ENCODE measurements around the gene SLC9A9. TPM values are rescaled to one million over a fixed set of nuclear protein-coding genes. Genes with fewer than 3 reads are reported as not detected.
A peak's percentile ranks its signal among the peaks of the same experiment; 100 is the strongest.

The SLC9A9 gene
- total RNA-seq, 1 experiment from 2014 or later: 2.2 TPM

DNA sequence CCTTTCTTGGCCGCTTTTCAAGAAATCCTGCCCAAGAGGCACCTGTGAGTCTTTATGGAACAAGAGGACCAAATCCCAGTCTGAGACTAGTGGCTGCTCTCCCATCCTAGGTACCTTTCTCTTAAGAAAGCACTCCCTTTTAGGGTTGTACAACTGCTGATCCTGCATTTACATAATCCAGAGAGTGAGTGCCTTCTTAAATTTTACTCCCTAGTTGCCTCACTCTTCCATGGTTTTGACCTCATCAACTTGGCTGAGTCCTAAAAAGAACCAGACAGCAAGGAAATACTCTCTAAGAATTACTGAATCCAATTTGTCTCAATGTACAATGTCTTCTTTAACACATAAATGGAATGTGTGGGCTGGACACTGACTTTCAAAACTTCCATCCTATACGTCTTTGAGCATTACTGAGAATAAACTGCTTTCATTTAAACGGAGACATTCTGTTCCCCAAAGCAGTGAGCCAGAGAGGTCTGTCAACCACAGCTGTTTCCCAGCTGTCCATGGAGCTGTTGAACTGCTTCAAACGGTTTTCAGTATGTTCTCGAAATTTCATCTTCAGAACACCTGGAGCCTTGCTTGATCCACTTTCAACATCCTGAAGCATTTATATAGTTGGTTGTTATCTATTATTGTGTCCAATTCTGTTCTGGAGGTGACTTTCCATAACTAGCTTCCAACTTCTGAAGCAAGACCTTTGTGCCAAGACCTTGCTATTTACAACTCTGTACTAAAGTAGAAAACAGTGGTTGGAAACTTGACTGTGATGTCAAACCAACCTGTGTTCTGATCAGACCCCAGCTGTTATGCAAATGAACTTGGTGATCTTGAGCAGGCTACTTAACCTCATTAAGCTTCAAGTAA is 179.1 kb downstream of the SLC9A9 start:
- TF ChIP-seq, protein P1, sequence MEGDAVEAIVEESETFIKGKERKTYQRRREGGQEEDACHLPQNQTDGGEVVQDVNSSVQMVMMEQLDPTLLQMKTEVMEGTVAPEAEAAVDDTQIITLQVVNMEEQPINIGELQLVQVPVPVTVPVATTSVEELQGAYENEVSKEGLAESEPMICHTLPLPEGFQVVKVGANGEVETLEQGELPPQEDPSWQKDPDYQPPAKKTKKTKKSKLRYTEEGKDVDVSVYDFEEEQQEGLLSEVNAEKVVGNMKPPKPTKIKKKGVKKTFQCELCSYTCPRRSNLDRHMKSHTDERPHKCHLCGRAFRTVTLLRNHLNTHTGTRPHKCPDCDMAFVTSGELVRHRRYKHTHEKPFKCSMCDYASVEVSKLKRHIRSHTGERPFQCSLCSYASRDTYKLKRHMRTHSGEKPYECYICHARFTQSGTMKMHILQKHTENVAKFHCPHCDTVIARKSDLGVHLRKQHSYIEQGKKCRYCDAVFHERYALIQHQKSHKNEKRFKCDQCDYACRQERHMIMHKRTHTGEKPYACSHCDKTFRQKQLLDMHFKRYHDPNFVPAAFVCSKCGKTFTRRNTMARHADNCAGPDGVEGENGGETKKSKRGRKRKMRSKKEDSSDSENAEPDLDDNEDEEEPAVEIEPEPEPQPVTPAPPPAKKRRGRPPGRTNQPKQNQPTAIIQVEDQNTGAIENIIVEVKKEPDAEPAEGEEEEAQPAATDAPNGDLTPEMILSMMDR (IDR thresholded peaks at IDR 0.05; ENCODE audit: unreplicated experiment): no peak
- CTCF ChIA-PET: interaction anchor here (0.7 to 1.1 kb wide), 3 partner anchors 8 to 178 kb away, joined by 3 to 4 read pairs (median 3); no protein-coding TSS in a partner anchor

GRCh38 chr3:143668385-143668784 is 179.9 kb downstream of the SLC9A9 start:
- TF ChIP-seq, protein P1 (IDR thresholded peaks at IDR 0.05; ENCODE audit: unreplicated experiment): no peak
- BruUV-seq (replicated peaks): no TSS peak
- CTCF ChIA-PET: interaction anchor here (0.6 to 1.1 kb wide), 3 partner anchors 11 to 603 kb away, joined by 3 to 4 read pairs (median 3); no protein-coding TSS in a partner anchor
- intact Hi-C loops (cut with micrococcal nuclease): no loop called here
- DNase-seq (ENCODE audit: unreplicated experiment): no peak
- POLR2A ChIA-PET: no interaction called here
- Mint-ChIP-seq H3K9me3 (ENCODE audit: unreplicated experiment) (no peaks in the 10 kb centered on the region), H3K4me1 (ENCODE audit: insufficient read depth, unreplicated experiment) (no peaks in the 10 kb centered on the region), H3K36me3 (ENCODE audit: insufficient read depth, unreplicated experiment) (no peaks in the 10 kb centered on the region), H3K4me3 (ENCODE audit: unreplicated experiment) (no peak overlapping the region), H3K27ac (ENCODE audit: low read depth, unreplicated experiment) (no peak overlapping the region), H3K27me3 (ENCODE audit: insufficient read depth, unreplicated experiment) (no peaks in the 10 kb centered on the region)

More for the DNA sequence above, 179.1 kb downstream of the SLC9A9 start:
- POLR2A ChIA-PET: no interaction called here
- no peaks in the 10 kb centered on the region for H3K36me3 Mint-ChIP-seq (ENCODE audit: insufficient read depth, unreplicated experiment)
- no peaks in the 10 kb centered on the region for H3K9me3 Mint-ChIP-seq (ENCODE audit: unreplicated experiment)
- no peaks in the 10 kb centered on the region for H3K27me3 Mint-ChIP-seq (ENCODE audit: insufficient read depth, unreplicated experiment)
- H3K4me3 Mint-ChIP-seq (ENCODE audit: unreplicated experiment): no peak overlapping the region
- no TSS peak for BruUV-seq (replicated peaks)
- peaks cover 2% of the 10 kb centered on the region for H3K4me1 Mint-ChIP-seq (ENCODE audit: insufficient read depth, unreplicated experiment)
- H3K27ac Mint-ChIP-seq (ENCODE audit: low read depth, unreplicated experiment): no peak overlapping the region
- intact Hi-C loops (cut with micrococcal nuclease): no loop called here
- no peak for DNase-seq (ENCODE audit: unreplicated experiment)

DNA sequence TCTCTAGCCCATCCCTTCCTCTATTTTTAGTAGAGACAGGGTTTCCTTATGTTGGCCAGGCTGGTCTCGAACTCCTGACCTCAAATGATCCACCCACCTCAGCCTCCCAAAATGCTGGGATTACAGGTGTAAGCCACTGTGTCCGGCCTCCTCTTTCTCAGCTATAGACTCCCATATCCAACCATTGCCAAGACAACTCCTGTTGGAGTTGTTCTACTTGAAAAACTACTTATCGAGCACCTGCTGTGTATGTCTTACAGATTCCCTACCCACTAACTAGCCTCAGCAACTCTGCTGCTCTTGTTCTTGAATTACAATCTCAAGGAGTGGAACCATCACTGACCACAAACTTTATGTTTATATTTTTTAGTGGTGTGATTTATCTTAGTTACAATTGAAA is 186.6 kb downstream of the SLC9A9 start:
- Mint-ChIP-seq H3K36me3 (ENCODE audit: insufficient read depth, unreplicated experiment) (peaks cover 6% of the 10 kb centered on the region), H3K27me3 (ENCODE audit: insufficient read depth, unreplicated experiment) (no peaks in the 10 kb centered on the region), H3K27ac (ENCODE audit: low read depth, unreplicated experiment) (no peak overlapping the region), H3K4me1 (ENCODE audit: insufficient read depth, unreplicated experiment) (no peaks in the 10 kb centered on the region), H3K9me3 (ENCODE audit: unreplicated experiment) (no peaks in the 10 kb centered on the region), H3K4me3 (ENCODE audit: unreplicated experiment) (no peak overlapping the region)
- intact Hi-C loops (cut with micrococcal nuclease): no loop called here
- TF ChIP-seq, protein P1 (IDR thresholded peaks at IDR 0.05; ENCODE audit: unreplicated experiment): no peak
- ChIA-PET CTCF (interaction anchor here (0.5 to 2.4 kb wide), 3 partner anchors 8 to 42 kb away, joined by 3 to 23 read pairs (median 3); no protein-coding TSS in a partner anchor), POLR2A (no interaction called here)
- no peak for DNase-seq (ENCODE audit: unreplicated experiment)
- BruUV-seq (replicated peaks): no TSS peak

DNA sequence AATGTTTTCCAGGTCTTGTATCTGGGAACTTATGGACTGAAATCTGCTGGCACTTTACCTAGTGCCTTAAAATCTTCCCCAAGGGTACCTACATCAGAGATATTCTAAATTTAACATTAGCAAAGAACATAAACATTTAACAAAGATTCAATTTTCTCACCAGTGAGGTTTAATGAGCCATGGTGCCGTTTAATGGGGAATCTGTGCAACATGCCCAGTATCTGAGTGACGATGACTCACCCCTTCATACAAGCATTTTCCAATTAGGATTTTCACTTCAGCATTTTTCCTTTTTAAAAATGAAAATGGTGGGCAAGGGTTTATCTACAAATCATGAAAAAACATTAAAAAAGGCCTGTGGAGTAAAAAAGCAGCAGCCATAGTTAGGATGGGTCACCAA is 189.4 kb downstream of the SLC9A9 start:
- BruUV-seq (replicated peaks): no TSS peak
- Mint-ChIP-seq H3K4me3 (ENCODE audit: unreplicated experiment) (no peak overlapping the region), H3K27me3 (ENCODE audit: insufficient read depth, unreplicated experiment) (no peaks in the 10 kb centered on the region), H3K36me3 (ENCODE audit: insufficient read depth, unreplicated experiment) (peaks cover 6% of the 10 kb centered on the region), H3K4me1 (ENCODE audit: insufficient read depth, unreplicated experiment) (peaks cover 17% of the 10 kb centered on the region), H3K9me3 (ENCODE audit: unreplicated experiment) (no peaks in the 10 kb centered on the region), H3K27ac (ENCODE audit: low read depth, unreplicated experiment) (peak overlapping the region; percentile 3)
- POLR2A ChIA-PET: no interaction called here
- no peak for DNase-seq (ENCODE audit: unreplicated experiment)
- intact Hi-C loops (cut with micrococcal nuclease): no loop called here
- CTCF ChIA-PET: interaction anchor here (2.4 kb wide), 1 partner anchor 16 kb away, joined by 23 read pairs; no protein-coding TSS in a partner anchor
- TF ChIP-seq, protein P1 (IDR thresholded peaks at IDR 0.05; ENCODE audit: unreplicated experiment): no peak

Measured in MCF 10A (cell line).